GM06990 (cell line): ENCODE data around the gene DCAF7.

Source experiments
- DNase-seq: peaks from one replicate; pipeline ENCODE4 v3.0.0-alpha.2; 2011; ENCODE audit not compliant: insufficient read length; ENCODE audit errors: extremely low read depth
- H3K27me3 ChIP-seq: replicated peaks from 2 replicates; pipeline ENCODE4 v1.6.0; 2011; ENCODE audit warnings: low read length; ENCODE audit not compliant: control insufficient read depth, insufficient read depth
- H3K36me3 ChIP-seq: 2 replicates; pipeline ENCODE4 v1.5.1; 2011; ENCODE audit warnings: low read length; ENCODE audit not compliant: control insufficient read depth, insufficient read depth
- H3K4me3 ChIP-seq: replicated peaks from 2 replicates; pipeline ENCODE4 v1.5.1; 2011; ENCODE audit warnings: low read depth, mild to moderate bottlenecking, control low read depth, low read length
- CTCF ChIP-seq: IDR thresholded peaks from 2 replicates; pipeline ENCODE4 v1.5.1; 2011; ENCODE audit warnings: low read length, control low read depth, mild to moderate bottlenecking, inconsistent platforms; ENCODE audit not compliant: insufficient read depth, poor library complexity, severe bottlenecking

DCAF7 gene

GRCh38 chr17:63552211-63552610 is 1.9 kb downstream of the DCAF7 start:
- H3K36me3 ChIP-seq, result no peaks in the 10 kb centered on the region
- peak overlapping the region; percentile 98 for H3K4me3 ChIP-seq

GRCh38 chr17:63555500-63556156 is 5.4 kb downstream of the DCAF7 start:
- H3K27me3 ChIP-seq, result no peaks in the 10 kb centered on the region
- no peaks in the 10 kb centered on the region for H3K36me3 ChIP-seq
- DNase-seq, result no peak
- no peak overlapping the region for H3K4me3 ChIP-seq
- TF ChIP-seq CTCF, result no peak

More at GRCh38 chr17:63552211-63552610, 1.9 kb downstream of the DCAF7 start:
- H3K27me3 ChIP-seq, result no peaks in the 10 kb centered on the region
- DNase-seq, result no peak
- TF ChIP-seq CTCF, result no peak

GRCh38 chr17:63557416-63557815 is 7.1 kb downstream of the DCAF7 start:
- Histone ChIP-seq H3K36me3 (no peaks in the 10 kb centered on the region), H3K4me3 (no peak overlapping the region)
- no peak for DNase-seq

GRCh38 chr17:63558441-63558840 is 8.2 kb downstream of the DCAF7 start:
- no peak for TF ChIP-seq CTCF
- H3K36me3 ChIP-seq, result no peaks in the 10 kb centered on the region

More at GRCh38 chr17:63557416-63557815, 7.1 kb downstream of the DCAF7 start:
- no peaks in the 10 kb centered on the region for H3K27me3 ChIP-seq
- no peak for TF ChIP-seq CTCF

GRCh38 chr17:63561819-63562218 is 11.5 kb downstream of the DCAF7 start:
- Histone ChIP-seq H3K36me3 (peaks cover 2% of the 10 kb centered on the region; the same call in 1 of the 2 replicates), H3K4me3 (no peak overlapping the region), H3K27me3 (no peaks in the 10 kb centered on the region)
- no peak for TF ChIP-seq CTCF
- DNase-seq, result no peak

More at GRCh38 chr17:63558441-63558840, 8.2 kb downstream of the DCAF7 start:
- Histone ChIP-seq H3K4me3 (no peak overlapping the region), H3K27me3 (no peaks in the 10 kb centered on the region)
- no peak for DNase-seq

- no peak for TF ChIP-seq CTCF
- Histone ChIP-seq H3K4me3 (no peak overlapping the region), H3K36me3 (peaks cover 2% of the 10 kb centered on the region; the same call in 1 of the 2 replicates), H3K27me3 (no peaks in the 10 kb centered on the region)
- no peak for DNase-seq
These were observed 13.1 kb downstream of the DCAF7 start for GRCh38 chr17:63563339-63563738.
